NCI-H2107 treated with DMSO at 0.1 percent for 48 hours (cell line): ENCODE results near the gene SYNCRIP.
"Not testable (repeated sequence)": the region's sequence is repeated elsewhere in the genome, so short reads cannot be mapped to it uniquely, and the experiment has no call there.

Experiments used
- DNase-seq: peaks from one replicate; lab custom pipeline; 2025; ENCODE audit not compliant: unreplicated experiment; lab: John Stamatoyannopoulos, UW

Gene SYNCRIP

GRCh38 chr6:85600713-85601313 lies 41.9 kb downstream of the SYNCRIP start:
- DNase-seq: no peak

DNA sequence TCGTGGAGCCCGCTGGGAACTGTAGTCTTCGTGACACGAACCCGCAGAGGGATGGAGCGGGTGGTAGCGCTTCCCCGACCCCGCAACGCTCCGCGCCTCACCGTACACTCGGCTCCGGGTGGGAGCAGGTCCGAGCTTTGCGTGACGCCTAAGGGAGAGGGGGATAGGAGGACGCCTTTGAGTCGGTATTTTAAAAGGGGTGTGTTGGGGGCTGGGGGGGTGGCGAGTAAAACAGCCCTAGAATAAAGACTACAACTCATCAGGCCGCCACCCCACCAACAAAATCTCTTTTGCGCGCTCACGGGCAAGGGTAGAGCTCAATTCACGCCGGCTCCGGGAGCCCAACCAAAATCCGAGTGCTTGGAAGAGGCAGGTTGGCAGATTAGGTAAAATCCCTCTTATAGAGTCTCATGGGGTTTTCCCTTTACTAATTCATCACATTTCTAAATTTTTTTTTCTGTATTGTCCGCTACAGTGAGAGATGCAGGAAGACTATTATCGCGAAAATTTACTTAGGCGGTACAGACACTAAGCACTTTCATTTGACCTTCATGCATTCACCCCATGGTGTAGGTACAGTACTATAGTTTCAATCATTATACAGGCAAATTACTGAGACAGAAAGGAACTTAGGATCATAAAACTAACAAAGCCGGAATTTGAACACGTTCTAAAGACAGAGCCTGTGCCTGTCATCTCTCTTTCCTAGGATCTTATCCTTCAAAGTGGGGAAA lies 48.3 kb downstream of the SYNCRIP start:
- no peak for DNase-seq

GRCh38 chr6:85593438-85594196 lies 49.1 kb downstream of the SYNCRIP start, which contains the start of gene SNX14:
Gene SNX14 (minus strand): TSS chr6:85593858. CDS start chr6:85593718, 140 bp downstream.
- DNase-seq: peak; percentile 86

GRCh38 chr6:85592033-85592432 lies 50.7 kb downstream of the SYNCRIP start:
- no peak for DNase-seq

DNA sequence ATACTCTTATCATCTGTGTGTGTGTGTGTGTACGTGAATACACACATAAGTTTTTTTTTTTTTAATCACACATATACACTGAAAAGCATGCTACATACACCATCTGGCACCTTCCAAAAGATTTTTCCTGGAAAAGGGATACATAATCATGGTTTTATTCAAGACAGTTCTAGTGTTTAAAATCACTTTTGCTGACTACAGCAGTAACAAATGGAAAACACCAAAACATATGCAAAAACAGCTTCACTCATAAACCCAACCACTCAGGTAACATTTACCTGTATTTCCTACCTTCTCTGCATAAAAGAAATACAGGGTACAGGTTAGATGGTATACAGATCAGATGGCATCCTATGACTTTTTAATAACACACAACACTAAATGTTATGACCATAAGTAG lies 51.5 kb downstream of the SYNCRIP start:
- no peak for DNase-seq

GRCh38 chr6:85585741-85586140 lies 56.9 kb downstream of the SYNCRIP start:
- DNase-seq: no peak

- DNase-seq: not testable (repeated sequence)
Observed at GRCh38 chr6:85582832-85583231, 59.9 kb downstream of the SYNCRIP start.

- DNase-seq: no peak
Observed at GRCh38 chr6:85581572-85581971, 61.1 kb downstream of the SYNCRIP start.

DNA sequence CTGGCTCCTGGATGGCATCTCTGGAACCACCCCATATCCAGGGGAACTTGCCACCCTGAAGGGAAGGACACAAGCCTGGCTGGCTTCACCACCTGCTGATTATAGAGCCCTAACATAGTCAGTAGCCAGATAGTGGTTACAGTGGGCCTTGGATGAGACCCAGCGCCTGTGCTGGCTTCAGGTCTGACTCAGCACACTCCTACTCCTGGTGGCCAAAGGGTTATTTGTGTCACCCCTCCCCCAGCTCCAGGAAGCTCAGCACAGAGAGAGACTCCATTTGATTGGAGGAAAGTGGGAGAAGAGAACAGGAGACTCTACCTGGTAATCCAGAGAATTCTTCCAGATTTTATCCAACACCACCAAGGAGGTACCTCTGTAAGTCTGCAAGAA lies 61.8 kb downstream of the SYNCRIP start:
- DNase-seq: no peak

GRCh38 chr6:85580118-85580877 lies 62.4 kb downstream of the SYNCRIP start:
- no peak for DNase-seq

GRCh38 chr6:85579581-85579980 lies 63.1 kb downstream of the SYNCRIP start:
- no peak for DNase-seq

DNA sequence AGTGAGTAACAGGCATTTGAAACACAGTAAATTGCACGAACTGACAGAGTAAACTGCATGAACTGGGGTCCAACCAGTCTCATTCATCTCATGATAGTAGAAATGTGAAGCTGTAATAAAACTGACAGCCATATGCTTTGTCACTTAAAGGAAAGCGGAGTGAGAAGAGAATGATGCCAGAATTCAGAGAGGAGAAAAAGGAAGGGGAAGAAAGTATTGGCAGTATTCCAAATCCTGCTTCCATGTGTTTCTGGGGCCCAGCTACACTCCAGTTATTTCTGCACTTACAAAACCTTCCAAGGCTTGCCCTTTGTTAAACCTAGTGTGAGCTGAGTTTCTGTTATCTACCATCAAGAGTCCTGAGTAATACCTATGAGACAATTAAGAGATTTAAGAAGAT lies 66.2 kb downstream of the SYNCRIP start:
- no peak for DNase-seq

GRCh38 chr6:85574932-85575598 lies 67.6 kb downstream of the SYNCRIP start:
- no peak for DNase-seq

DNA sequence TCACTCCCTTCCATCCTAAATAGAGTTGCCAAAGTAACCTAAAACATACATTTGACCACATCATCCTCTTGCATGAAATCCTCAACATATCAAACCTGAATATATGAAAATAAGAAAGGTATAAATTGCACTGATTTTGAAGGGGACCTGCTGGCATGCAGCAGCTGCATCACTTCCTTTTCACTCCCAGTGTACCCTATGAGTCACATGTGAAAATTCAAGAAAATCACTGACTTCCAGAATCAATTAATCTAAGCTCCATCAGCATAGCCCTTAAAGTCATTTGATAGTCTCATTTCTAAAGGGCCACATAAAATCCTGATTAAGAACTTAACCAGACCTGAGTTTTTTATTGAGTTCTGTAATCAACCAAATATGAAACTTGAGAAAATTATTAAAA lies 73.4 kb downstream of the SYNCRIP start:
- DNase-seq: no peak

DNA sequence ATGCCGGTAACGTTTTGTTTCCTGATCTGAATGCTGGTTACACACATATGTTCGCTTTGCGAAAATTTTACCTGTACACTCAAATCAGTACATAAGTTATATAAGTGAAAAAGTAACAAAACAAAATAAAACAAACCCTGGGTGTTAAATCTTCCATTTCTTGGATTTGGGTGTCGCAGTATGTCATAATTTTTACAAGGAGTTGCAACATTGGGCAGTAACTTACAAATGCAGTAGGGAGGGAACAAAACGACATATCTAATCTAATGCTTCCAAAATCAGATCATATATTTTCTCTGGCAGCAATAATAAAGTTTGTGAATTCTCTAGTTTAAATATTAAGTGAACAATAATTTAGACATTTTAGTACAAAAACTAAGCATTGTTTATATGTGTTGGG lies 74.3 kb downstream of the SYNCRIP start:
- no peak for DNase-seq

GRCh38 chr6:85565736-85566135 lies 77.0 kb downstream of the SYNCRIP start:
- no peak for DNase-seq

GRCh38 chr6:85564223-85564622 lies 78.5 kb downstream of the SYNCRIP start:
- DNase-seq: not testable (repeated sequence)
